ENCODE measurements around the gene DBI. TPM values are rescaled to one million over a fixed set of nuclear protein-coding genes. Genes with fewer than 3 reads are reported as not detected.

Gene DBI
- total RNA-seq, 2 experiments from 2014 or later: 142 to 143 TPM

- ATAC-seq: no peak
- H3K27me3 Mint-ChIP-seq: no peaks in the 10 kb centered on the region
Measured at GRCh38 chr2:119326938-119327337, 39.8 kb upstream of the DBI start.

GRCh38 chr2:119327431-119327830 lies 39.3 kb upstream of the DBI start:
- ChIA-PET POLR2A (no interaction called here), CTCF (no interaction called here)

More at GRCh38 chr2:119326938-119327337, 39.8 kb upstream of the DBI start:
- no peaks in the 10 kb centered on the region for H3K9me3 Mint-ChIP-seq
- POLR2A ChIA-PET: no interaction called here
- no peaks in the 10 kb centered on the region for H3K36me3 Mint-ChIP-seq (ENCODE audit: low read depth)
- intact Hi-C loops (cut with micrococcal nuclease): no loop called here
- TF ChIP-seq CTCF (IDR thresholded peaks at IDR 0.05): no peak
- H3K27ac Mint-ChIP-seq: no peak overlapping the region
- H3K4me3 Mint-ChIP-seq: no peak overlapping the region
- CTCF ChIA-PET: no interaction called here
- no peaks in the 10 kb centered on the region for H3K4me1 Mint-ChIP-seq (ENCODE audit: low read depth)
- DNase-seq: no peak

GRCh38 chr2:119332953-119333352 lies 33.8 kb upstream of the DBI start:
- ChIA-PET POLR2A (no interaction called here), CTCF (no interaction called here)
- no peak overlapping the region for H3K4me3 Mint-ChIP-seq
- TF ChIP-seq CTCF (IDR thresholded peaks at IDR 0.05): no peak
- DNase-seq (no peak), ATAC-seq (no peak)
- H3K27me3 Mint-ChIP-seq: no peaks in the 10 kb centered on the region
- no peaks in the 10 kb centered on the region for H3K9me3 Mint-ChIP-seq
- H3K4me1 Mint-ChIP-seq (ENCODE audit: low read depth): no peaks in the 10 kb centered on the region
- H3K36me3 Mint-ChIP-seq (ENCODE audit: low read depth): peaks cover 6% of the 10 kb centered on the region
- intact Hi-C loops (cut with micrococcal nuclease): no loop called here
- H3K27ac Mint-ChIP-seq: no peak overlapping the region

More at GRCh38 chr2:119327431-119327830, 39.3 kb upstream of the DBI start:
- no peak for TF ChIP-seq CTCF (IDR thresholded peaks at IDR 0.05)
- Mint-ChIP-seq H3K4me1 (ENCODE audit: low read depth) (no peaks in the 10 kb centered on the region), H3K36me3 (ENCODE audit: low read depth) (peaks cover under 1% of the 10 kb centered on the region), H3K9me3 (no peaks in the 10 kb centered on the region), H3K27ac (no peak overlapping the region), H3K4me3 (no peak overlapping the region), H3K27me3 (no peaks in the 10 kb centered on the region)
- DNase-seq (no peak), ATAC-seq (no peak)
- intact Hi-C loops (cut with micrococcal nuclease): no loop called here

GRCh38 chr2:119333360-119333759 lies 33.4 kb upstream of the DBI start:
- Mint-ChIP-seq H3K4me3 (no peak overlapping the region), H3K27ac (no peak overlapping the region), H3K9me3 (no peaks in the 10 kb centered on the region), H3K36me3 (ENCODE audit: low read depth) (peaks cover 6% of the 10 kb centered on the region), H3K4me1 (ENCODE audit: low read depth) (peaks cover 3% of the 10 kb centered on the region), H3K27me3 (no peaks in the 10 kb centered on the region)
- ATAC-seq (no peak), DNase-seq (no peak)
- POLR2A ChIA-PET: no interaction called here
- intact Hi-C loops (cut with micrococcal nuclease): no loop called here
- TF ChIP-seq CTCF (IDR thresholded peaks at IDR 0.05): no peak
- CTCF ChIA-PET: no interaction called here

GRCh38 chr2:119333833-119334232 lies 32.9 kb upstream of the DBI start:
- no peak for TF ChIP-seq CTCF (IDR thresholded peaks at IDR 0.05)
- H3K36me3 Mint-ChIP-seq (ENCODE audit: low read depth): peaks cover 6% of the 10 kb centered on the region
- ChIA-PET CTCF (no interaction called here), POLR2A (no interaction called here)
- DNase-seq: no peak
- no peaks in the 10 kb centered on the region for H3K9me3 Mint-ChIP-seq
- peaks cover 8% of the 10 kb centered on the region for H3K4me1 Mint-ChIP-seq (ENCODE audit: low read depth)
- no peak overlapping the region for H3K27ac Mint-ChIP-seq
- H3K27me3 Mint-ChIP-seq: no peaks in the 10 kb centered on the region
- no peak for ATAC-seq
- intact Hi-C loops (cut with micrococcal nuclease): no loop called here
- no peak overlapping the region for H3K4me3 Mint-ChIP-seq

Measured in activated CD8-positive, alpha-beta T cell treated with anti-CD3 and anti-CD28 coated beads for 36 hours (primary cell).